HG03196 (cell line): ENCODE data around the gene DRG1.
"Not testable (repeated sequence)": the region's sequence is repeated elsewhere in the genome, so short reads cannot be mapped to it uniquely, and the experiment has no call there.

Experiments
- ATAC-seq: cut with Tn5 transposase; IDR thresholded peaks from one replicate; pipeline ENCODE4 v1.9.1; 2021; ENCODE audit not compliant: unreplicated experiment

DRG1 gene

DNA sequence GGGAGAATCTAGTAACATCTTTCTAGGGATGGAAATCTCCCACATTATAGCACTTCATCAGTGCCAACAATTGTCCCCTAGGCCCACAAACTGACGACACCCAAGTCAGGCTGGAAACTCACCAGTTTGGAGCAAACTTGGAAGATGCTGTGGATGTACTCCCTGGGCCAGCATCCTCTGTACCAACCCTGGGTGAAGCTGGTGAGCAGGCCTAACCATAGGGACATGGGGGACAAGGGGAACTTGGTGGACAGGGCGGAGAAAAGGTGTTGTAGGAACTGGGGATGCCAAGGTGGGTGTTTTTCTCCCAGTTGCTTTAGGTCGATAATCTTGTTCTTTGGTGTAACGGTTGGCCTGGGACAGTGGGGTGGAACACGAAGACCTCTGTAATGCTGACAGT, 42.2 kb downstream of the DRG1 start:
- ATAC-seq: no peak

DNA sequence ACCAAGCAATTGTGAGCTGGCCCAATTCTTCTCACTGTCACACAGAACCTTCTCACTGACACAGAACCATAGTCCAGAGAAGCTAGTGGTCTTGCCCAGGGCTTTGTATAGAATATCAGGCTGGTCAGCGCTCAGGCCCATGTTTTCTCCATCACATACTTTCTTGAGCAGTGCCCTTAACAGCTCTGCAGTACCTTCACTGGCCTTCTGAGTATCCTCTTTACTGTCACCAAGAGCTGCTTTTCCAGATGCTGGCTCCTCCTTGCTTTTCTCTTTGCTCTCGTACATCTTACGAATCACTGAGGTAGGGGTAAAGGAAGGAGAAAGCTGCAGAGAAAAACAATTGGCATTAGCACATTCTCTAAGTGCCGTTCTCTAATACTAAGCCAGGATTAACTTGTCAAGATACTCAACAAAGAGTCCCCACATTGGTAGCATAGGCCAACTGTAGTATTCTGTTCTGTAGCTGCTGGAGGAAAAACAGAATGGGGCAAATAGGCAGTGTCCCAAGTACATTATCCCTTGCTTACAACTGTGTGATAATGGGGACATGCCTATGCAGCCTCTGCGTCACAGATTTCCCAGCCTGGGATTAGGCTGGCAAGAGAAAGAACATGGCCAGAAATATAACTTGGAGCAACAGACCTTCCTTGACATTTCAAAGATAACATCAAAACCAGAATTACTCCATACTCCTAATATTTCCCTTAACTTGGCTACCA, 43.5 kb downstream of the DRG1 start:
- no peak for ATAC-seq

DNA sequence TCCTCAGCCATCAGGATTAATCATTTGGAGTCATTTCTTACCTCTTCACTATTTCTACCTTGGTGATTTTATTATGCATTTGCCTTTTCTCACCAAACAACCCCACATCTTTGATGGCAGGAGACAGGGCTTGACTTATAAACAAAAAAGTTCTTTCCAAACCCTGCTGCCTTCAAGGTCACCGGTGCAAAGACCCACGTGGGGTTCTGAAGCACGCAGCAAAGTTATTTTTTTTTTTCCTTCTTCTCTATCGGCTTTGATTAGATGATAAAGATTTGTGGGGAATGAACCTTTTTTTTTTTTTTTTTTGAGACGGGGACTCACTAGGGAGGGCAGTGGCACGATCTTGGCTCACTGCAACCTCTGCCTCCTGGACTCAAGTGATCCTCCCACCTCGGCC, 44.1 kb downstream of the DRG1 start:
- no peak for ATAC-seq

DNA sequence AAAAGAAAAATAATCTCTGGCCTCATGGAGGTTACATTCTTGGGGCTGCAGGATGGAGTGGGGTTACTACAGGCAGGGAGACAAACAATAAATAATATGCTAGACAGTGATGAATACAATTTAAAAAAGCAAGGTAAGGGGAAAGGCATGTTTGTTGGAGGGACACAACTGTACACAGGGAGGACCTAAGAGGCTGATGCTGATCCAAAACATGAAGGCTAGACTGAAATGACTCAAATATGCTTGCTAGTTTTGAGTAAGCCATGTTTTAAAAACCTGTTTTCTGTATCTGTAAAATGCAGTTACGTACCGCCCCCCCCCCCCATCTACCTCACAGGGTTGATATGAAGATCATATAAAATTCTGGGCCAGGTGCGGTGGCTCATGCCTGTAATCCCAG, 46.2 kb downstream of the DRG1 start:
- ATAC-seq: no peak

DNA sequence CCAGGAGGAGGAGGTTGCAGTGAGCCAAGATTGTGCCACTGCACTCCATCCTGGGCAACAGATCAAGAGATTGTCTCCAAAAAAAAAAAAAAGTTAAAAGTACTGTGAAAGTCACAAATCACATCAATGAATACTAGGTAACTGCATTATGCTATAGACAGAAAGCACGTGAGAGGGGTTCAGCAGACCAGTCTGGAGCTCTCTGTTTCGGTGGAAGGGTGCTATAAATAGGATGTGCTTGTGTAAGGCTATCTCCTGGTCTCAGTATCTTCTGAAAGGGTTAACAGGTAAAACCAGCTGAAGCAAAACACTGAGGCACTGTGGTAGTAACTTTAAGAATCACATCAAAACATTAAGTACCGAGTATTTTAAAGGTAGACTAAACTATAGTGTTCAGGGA, 46.8 kb downstream of the DRG1 start:
- no peak for ATAC-seq

- no peak for ATAC-seq
These were observed 47.4 kb downstream of the DRG1 start for GRCh38 chr22:31446767-31447166.

DNA sequence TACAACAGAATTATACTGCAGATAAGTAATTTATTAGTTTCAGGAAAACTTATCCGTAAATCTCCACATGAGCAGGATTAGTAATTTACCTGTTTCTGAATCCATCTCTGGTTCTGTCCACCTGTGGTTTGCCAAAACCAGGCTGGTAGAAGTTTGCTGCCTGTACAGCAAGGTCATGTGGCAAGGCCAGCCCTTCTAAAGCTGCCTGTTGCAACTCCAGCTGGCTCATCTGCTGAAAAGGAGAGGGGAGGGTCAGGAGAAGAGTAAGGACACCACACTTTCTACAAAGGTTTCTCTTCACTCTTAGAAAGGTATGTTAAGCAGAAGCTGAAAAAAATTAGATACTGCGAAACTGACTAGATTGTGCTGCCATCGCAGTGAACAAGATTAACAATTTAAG, 47.9 kb downstream of the DRG1 start:
- no peak for ATAC-seq

DNA sequence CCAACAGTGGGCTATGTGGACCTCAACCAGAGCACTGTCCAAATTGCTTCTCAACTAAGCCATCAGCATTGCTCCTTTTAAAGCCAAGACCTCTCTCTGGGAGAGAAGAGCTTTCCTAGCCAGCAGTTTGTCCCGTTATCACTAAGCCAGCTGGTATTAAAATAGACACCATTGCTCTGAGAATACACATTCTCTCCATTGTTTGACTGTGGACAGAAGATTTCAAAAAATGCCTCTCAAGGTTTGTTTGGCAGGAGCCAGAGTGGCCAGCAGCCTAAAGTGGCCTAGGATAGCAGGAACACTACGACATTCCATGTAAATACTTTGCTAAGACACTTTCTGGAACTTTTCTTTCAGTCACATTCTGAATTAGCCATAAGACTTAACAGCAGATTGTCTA, 49.0 kb downstream of the DRG1 start:
- no peak for ATAC-seq

DNA sequence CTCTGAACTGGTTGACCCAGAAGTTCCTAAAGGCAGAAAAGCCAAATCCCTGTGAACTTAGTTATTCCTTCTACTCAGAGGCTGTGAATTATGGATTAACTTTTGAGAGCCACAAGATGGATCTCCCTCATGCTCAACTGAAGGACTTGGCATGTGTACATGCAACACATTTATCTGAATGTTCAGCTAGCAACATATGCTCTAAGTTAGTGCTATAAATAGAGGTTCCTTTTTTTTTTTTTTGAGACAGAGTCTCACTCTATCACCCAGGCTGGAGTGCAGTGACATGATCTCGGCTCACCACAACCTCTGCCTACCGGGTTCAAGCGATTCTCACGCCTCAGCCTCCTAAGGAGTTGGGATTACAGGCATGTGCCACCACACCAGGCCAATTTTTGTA, 50.1 kb downstream of the DRG1 start:
- ATAC-seq: no peak

GRCh38 chr22:31451709-31452571, 52.5 kb downstream of the DRG1 start:
- ATAC-seq: no peak

DNA sequence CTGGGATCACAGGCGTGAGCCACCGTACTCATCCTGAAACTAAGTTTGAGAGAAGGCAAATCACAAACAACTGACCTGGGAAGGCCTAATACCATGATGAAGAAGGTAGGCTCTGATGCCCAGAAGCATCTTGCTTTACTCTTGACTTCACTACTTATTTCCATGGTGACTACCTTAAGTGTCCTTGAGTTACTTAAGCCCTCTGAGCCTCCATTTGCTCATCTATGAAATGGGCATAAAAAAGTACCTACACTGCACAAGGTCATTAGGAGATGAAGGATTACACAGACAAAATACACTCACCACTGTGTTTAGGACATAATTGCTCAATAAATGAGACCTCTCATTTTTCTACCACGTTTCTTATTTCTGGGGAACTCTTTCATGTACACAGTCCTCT, 62.3 kb downstream of the DRG1 start:
- ATAC-seq: no peak

GRCh38 chr22:31465307-31465706, 65.9 kb downstream of the DRG1 start:
- ATAC-seq: no peak

DNA sequence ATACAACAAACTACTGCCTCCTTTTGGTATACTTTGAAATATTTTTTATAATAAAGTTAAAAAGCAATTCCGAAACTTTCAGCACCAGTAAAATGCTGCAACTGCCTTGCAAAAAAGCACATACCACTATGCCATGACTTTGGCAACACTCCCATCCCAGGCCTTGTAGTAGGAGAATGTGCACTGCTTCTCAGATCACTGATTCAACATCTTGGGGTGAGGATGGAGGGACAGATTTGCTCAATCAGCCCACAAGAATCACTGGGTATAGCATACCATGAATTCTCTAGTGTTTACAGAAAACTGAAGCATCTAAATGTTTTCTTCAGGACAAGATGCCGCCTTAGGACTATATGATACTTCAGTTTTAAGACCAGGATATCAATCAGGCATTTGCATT, 75.3 kb downstream of the DRG1 start:
- ATAC-seq: no peak

- no peak for ATAC-seq
These were observed 76.4 kb downstream of the DRG1 start for GRCh38 chr22:31475800-31476199.

DNA sequence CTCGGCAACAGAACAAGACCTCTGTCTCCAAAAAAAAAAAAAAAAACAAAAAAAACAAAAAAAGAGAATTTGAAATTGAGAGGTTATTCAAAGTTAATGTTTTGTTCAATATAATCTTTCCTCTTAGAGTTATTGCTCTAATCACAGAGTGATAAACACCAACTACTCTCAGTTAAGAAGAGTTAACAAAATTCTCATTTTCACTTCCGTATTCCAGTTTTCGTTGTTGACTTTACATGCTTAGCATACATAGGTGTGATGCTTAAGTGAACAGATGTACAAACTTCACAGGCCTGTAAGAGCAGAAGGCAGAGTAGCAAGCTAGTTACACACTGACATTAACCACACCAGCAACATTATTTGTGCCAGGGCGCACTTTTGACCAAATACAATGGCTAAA, 77.9 kb downstream of the DRG1 start:
- ATAC-seq: peak; percentile 74

- ATAC-seq: no peak
These were observed 81.7 kb downstream of the DRG1 start for GRCh38 chr22:31481129-31481528.

DNA sequence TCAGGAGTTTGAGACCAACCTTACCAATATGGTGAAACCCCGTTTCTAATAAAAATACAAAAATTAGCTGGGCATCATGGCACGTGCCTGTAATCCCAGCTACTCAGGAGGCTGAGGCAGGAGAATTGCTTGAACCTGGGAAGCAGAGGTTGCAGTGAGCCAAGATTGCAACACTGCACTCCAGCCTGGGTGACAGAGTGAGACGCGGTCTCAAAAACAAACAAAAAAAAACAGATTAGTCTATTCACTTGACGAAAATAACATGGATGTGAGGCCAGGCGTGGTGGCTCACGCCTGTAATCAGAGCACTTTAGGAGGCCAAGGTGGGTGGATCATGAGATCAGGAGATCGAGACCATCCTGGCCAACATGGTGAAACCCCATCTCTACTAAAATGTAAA, 83.1 kb downstream of the DRG1 start:
- not testable (repeated sequence) for ATAC-seq
